ENCODE data around the gene ASIC5.

DNA sequence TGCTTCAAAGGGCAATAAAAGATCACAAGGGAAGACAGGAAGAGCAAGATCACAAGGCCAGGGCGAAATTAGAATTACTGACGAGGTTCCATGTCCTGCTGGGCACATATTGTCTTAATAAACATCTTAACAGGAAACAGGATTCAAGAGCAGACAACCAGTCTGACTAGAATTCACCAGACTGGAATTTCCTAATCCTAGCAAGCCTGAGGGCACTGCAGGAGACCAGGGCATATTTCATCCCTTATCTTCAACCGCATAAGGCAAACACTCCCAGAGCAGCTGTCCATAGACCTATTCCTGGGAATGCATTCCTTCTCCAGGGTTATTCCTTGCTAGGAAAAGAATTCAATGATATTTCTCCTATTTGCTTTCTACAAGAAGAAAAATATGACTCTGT is 25.0 kb upstream of the ASIC5 start:
- no peak for TF ChIP-seq EP300 (IDR thresholded peaks at IDR 0.05; ENCODE audit: low read depth)
- TF ChIP-seq, protein P1, sequence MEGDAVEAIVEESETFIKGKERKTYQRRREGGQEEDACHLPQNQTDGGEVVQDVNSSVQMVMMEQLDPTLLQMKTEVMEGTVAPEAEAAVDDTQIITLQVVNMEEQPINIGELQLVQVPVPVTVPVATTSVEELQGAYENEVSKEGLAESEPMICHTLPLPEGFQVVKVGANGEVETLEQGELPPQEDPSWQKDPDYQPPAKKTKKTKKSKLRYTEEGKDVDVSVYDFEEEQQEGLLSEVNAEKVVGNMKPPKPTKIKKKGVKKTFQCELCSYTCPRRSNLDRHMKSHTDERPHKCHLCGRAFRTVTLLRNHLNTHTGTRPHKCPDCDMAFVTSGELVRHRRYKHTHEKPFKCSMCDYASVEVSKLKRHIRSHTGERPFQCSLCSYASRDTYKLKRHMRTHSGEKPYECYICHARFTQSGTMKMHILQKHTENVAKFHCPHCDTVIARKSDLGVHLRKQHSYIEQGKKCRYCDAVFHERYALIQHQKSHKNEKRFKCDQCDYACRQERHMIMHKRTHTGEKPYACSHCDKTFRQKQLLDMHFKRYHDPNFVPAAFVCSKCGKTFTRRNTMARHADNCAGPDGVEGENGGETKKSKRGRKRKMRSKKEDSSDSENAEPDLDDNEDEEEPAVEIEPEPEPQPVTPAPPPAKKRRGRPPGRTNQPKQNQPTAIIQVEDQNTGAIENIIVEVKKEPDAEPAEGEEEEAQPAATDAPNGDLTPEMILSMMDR (IDR thresholded peaks at IDR 0.05), result no peak
